NT2/D1 (cell line): ENCODE results near the gene PHLPP1.

ENCODE experiments used
- SUZ12 ChIP-seq: IDR thresholded peaks from 2 replicates; pipeline ENCODE4 v1.6.1; 2011; ENCODE audit not compliant: insufficient read length, insufficient read depth; ENCODE audit errors: extremely low read depth
- YY1 ChIP-seq: IDR thresholded peaks from 2 replicates; pipeline ENCODE4 v1.6.1; 2011; ENCODE audit not compliant: insufficient read length, insufficient read depth
- ZNF274 ChIP-seq: IDR thresholded peaks from 2 replicates; pipeline ENCODE4 v1.6.1; 2011; ENCODE audit warnings: mild to moderate bottlenecking, low read depth, low read length

DNA sequence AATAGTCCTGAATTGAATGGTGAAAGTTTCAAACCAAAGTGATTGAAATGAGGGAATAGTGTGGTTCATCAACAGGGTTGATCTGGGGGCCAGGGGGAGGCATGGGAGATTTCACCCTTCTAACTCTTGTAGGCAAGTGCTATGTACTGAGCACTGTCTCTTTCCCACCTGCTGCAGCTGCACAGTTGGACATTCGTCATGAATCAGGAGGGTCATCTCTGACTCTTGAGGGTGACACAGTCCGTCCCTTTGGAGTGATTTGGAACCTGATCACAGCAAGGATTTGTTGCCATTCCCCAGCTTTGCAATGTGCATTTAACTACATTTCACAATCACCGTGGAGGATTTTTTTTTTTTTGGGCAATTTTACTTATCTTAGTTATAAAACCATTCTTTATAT, 224.6 kb downstream of the PHLPP1 start:
- no peak for TF ChIP-seq YY1
- TF ChIP-seq ZNF274 = no peak
- no peak for TF ChIP-seq SUZ12
